Activated CD4-positive, alpha-beta T cell treated with anti-CD3 and anti-CD28 coated beads for 36 hours (primary cell): ENCODE measurements around the gene FANCF. TPM values are rescaled to one million over a fixed set of nuclear protein-coding genes. Genes with fewer than 3 reads are reported as not detected.

Experiments used
- total RNA-seq, 2 experiments: library from RNA; stranded (reverse); gene quantifications; one replicate each; pipeline ENCODE4 v1.2.3, GENCODE V29; 2021

Gene FANCF
- total RNA-seq, 2 experiments from 2014 or later, result 10.3 to 13.7 TPM

Other genes starting within 250 kb of the FANCF start
- 1 to 10 TPM; 1.3 to 1.4 TPM for gene GAS2, start 40.8 kb upstream of the FANCF start, total RNA-seq
- 10 to 100 TPM; 47.4 to 69.9 TPM for gene SVIP, start 204.0 kb upstream of the FANCF start, total RNA-seq
- not detected for gene CCDC179, start 234.7 kb upstream of the FANCF start, total RNA-seq